ENCODE results near the gene PPP1R13L.

DNA sequence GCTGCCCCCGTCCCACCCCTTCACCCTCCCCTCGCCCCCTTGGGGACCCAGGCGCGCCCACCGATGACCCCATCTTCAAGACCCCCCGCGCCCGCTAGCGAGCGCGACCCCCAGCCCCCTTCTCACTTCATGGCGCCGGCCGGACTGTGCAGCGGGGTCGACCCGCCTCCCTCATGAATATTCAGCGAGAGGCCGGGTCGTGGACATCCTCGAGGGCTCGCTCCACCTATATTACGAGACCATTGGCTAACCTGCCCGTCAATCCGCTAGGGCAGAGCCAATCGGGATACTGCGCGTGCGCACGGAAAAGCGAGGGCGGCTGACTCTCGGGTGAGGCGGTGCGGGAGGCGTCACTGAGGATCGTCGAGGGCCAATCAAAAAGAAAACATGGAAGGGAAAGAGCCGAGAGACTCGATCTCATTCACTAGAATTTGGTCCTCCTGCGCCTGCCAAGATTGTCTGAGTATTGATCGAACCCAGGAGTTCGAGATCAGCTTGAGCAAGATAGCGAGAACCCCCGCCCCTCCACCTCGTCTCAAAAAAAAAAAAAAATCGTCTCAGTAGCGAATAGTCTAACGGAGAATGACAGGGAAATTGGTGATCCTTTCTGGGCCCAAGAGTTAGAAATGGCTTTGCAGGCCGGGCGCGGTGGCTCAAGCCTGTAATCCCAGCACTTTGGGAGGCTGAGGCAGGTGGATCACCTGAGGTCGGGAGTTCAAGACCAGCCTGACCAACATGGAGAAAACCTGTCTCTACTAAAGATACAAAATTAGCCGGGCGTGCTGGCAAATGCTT, 34.3 kb downstream of the PPP1R13L start, which contains the start of gene ERCC2:
- TF ChIP-seq, protein P1, sequence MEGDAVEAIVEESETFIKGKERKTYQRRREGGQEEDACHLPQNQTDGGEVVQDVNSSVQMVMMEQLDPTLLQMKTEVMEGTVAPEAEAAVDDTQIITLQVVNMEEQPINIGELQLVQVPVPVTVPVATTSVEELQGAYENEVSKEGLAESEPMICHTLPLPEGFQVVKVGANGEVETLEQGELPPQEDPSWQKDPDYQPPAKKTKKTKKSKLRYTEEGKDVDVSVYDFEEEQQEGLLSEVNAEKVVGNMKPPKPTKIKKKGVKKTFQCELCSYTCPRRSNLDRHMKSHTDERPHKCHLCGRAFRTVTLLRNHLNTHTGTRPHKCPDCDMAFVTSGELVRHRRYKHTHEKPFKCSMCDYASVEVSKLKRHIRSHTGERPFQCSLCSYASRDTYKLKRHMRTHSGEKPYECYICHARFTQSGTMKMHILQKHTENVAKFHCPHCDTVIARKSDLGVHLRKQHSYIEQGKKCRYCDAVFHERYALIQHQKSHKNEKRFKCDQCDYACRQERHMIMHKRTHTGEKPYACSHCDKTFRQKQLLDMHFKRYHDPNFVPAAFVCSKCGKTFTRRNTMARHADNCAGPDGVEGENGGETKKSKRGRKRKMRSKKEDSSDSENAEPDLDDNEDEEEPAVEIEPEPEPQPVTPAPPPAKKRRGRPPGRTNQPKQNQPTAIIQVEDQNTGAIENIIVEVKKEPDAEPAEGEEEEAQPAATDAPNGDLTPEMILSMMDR (IDR thresholded peaks at IDR 0.05), result peak in 1 of 5 experiments; percentile 30
- peak in 1 of 2 donors; percentile 49 for TF ChIP-seq POLR2A (IDR thresholded peaks at IDR 0.05)
- peak; percentile 64 to 83 for TF ChIP-seq EP300 (IDR thresholded peaks at IDR 0.05)
